Omental fat pad (tissue), 4 donors: ENCODE data around the gene JAZF1. TPM values are rescaled to one million over a fixed set of nuclear protein-coding genes. Genes with fewer than 3 reads are reported as not detected.

ENCODE experiments used
- ATAC-seq: fragments of 150-250 bp; one replicate; pipeline ENCODE4 v1.9.1; 2016; ENCODE audit warnings: mild to moderate bottlenecking, moderate library complexity; ENCODE audit not compliant: low FRiP score
- DNase-seq: peaks from one replicate; pipeline ENCODE4 v3.0.0-alpha.2; 2019; ENCODE audit warnings: low spot score
- CTCF ChIP-seq, 3 donors: fragments of 450-650 bp; IDR thresholded peaks; one replicate each; pipeline ENCODE4 v1.5.1; 2016 to 2017; ENCODE audit warnings: antibody characterized with exemption in 3 of 3, mild to moderate bottlenecking in 3 of 3, moderate library complexity in 2 of 3
- total RNA-seq, 4 donors: library from RNA; depleted of rRNA; stranded (reverse); fragments of >200 nt; gene quantifications; one replicate each; pipeline ENCODE4 v1.1.0, GENCODE V29; 2016

The JAZF1 gene
- total RNA-seq, 4 donors from 2014 or later = 12.1 to 15.3 (median 12.8) TPM

DNA sequence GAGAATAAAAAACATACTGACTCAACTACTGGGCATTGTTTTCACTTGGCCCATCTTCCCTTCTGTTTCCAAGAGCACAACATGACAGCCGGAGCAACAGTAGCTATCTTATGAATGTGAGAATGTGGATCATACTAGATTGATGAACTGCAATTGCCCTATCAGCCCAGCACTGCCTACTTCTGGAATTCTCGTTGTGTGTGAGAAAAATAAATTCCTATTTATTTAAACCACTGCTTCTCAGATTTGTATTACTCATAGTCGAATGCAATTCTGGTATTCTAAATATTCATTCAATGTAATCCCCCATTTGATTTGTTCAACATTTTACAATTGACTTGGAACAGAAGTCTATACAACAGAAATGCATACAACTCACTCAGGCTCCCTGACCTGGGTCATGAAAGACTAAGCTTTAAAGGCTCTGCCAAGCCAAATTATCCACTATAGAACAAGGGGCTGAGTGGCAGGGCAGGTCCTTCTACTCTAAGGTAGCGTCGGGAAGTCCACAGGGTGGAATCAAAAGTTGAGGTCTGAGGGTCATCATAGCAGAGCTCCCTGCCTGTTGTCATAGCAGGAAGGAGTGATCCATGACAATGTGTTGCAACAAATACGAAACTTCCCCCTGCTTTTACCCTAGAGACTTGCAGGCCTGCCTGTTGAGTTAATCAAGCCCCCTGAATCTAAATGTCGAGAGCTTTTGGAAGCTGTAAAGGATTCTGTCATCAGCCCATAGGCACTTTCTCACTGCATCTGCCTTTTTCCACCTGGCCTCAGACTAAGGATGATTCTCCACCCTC lies 12.4 kb upstream of the JAZF1 start:
- ATAC-seq (no peak), DNase-seq (no peak)
- no peak for TF ChIP-seq CTCF (IDR thresholded peaks at IDR 0.05)

GRCh38 chr7:28191751-28192150 lies 11.2 kb upstream of the JAZF1 start:
- ATAC-seq = no peak
- no peak for DNase-seq
- TF ChIP-seq CTCF (IDR thresholded peaks at IDR 0.05) = no peak

GRCh38 chr7:28191184-28191583 lies 10.6 kb upstream of the JAZF1 start:
- TF ChIP-seq CTCF (IDR thresholded peaks at IDR 0.05) = no peak
- DNase-seq = no peak
- ATAC-seq = no peak

DNA sequence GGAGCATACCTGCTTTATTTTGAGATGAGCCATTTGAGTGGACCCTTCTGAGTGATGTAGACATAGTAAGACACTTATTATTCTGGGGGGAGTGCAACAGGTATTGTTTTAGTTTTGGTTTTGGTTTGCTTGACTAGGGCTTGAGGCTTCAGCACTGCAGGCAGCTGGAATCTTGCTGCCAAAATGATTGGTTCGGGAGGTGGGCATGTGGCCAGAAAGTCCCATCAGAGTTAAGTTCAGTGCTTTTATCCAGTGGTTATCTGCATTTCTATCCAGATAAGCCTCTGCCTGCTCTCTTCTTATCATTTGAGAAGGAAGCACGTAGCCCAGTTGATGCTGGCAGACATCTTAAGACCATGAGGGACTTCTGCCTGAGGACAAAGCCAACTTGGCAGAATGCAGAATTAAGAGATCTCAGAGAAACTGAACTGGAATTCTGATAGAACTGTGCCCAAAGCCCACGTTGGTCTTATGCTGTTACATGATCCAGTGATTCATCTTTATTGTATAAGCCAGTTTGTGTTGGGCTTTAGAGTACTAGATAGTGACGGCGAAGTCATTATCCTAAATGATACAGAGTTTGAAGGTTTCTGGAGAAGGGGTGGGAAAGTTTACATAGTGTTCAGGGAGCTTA lies 9.6 kb upstream of the JAZF1 start:
- TF ChIP-seq CTCF (IDR thresholded peaks at IDR 0.05) = no peak
- DNase-seq = no peak

GRCh38 chr7:28187012-28187411 lies 6.4 kb upstream of the JAZF1 start:
- no peak for TF ChIP-seq CTCF (IDR thresholded peaks at IDR 0.05)
- no peak for DNase-seq
- no peak for ATAC-seq

More for the DNA sequence above, 9.6 kb upstream of the JAZF1 start:
- ATAC-seq = no peak

DNA sequence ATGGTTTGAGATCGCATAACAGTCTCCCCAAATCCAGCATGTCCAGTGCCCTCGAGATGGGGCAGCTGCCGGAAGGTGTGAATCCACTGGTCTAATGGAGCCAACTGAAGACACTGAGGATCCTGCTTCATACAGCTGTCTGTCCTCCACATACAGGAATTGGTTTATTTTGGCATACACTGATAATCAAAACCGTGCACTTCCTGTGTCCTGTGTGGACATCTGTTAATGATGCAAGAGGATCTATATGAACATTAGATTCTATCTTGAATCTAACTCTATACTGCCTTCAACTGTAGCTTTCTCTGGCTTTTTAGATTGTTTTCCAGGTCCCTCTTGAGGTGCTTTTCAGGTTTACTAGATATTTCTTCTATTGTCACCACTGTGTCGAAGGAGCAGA lies 3.0 kb upstream of the JAZF1 start:
- ATAC-seq (no peak), DNase-seq (no peak)
- no peak for TF ChIP-seq CTCF (IDR thresholded peaks at IDR 0.05)

- no peak for ATAC-seq
- no peak for TF ChIP-seq CTCF (IDR thresholded peaks at IDR 0.05)
- no peak for DNase-seq
Observed at GRCh38 chr7:28182071-28182471, 1.5 kb upstream of the JAZF1 start.
